ENCODE measurements around the gene ST7L. TPM values are rescaled to one million over a fixed set of nuclear protein-coding genes. Genes with fewer than 3 reads are reported as not detected.

ST7L gene
- total RNA-seq, 2 donors from 2014 or later = 10.5 to 14.5 TPM

DNA sequence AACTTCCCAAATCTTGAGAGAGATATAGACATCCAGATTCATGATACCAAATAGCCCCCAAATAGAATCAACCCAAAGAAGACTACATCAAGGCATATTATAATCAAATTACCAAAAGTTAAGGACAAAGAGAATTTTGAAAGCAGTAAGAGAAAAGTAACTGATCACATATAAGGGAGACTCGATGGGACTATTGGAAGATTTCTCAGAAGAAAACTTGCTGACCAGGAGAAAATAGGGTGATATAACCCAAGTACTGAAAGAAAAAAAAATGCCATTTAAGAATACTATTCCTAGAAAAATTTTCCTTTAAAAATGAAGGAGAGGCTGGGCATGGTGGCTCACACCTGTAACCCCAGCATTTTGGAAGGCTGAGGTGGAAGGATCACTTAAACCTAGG lies 140.6 kb downstream of the ST7L start:
- H3K27me3 ChIP-seq = no peaks in the 10 kb centered on the region
- no peaks in the 10 kb centered on the region for H3K4me1 ChIP-seq
- no peak overlapping the region for H3K4me3 ChIP-seq
- TF ChIP-seq, protein P1, sequence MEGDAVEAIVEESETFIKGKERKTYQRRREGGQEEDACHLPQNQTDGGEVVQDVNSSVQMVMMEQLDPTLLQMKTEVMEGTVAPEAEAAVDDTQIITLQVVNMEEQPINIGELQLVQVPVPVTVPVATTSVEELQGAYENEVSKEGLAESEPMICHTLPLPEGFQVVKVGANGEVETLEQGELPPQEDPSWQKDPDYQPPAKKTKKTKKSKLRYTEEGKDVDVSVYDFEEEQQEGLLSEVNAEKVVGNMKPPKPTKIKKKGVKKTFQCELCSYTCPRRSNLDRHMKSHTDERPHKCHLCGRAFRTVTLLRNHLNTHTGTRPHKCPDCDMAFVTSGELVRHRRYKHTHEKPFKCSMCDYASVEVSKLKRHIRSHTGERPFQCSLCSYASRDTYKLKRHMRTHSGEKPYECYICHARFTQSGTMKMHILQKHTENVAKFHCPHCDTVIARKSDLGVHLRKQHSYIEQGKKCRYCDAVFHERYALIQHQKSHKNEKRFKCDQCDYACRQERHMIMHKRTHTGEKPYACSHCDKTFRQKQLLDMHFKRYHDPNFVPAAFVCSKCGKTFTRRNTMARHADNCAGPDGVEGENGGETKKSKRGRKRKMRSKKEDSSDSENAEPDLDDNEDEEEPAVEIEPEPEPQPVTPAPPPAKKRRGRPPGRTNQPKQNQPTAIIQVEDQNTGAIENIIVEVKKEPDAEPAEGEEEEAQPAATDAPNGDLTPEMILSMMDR (IDR thresholded peaks at IDR 0.05) = no peak
- no peaks in the 10 kb centered on the region for H3K36me3 ChIP-seq
- H3K27ac ChIP-seq = no peak overlapping the region
- H3K9me3 ChIP-seq = peaks cover 4 to 17% of the 10 kb centered on the region in 2 donors
- DNase-seq (ENCODE audit: low spot score) = no peak

DNA sequence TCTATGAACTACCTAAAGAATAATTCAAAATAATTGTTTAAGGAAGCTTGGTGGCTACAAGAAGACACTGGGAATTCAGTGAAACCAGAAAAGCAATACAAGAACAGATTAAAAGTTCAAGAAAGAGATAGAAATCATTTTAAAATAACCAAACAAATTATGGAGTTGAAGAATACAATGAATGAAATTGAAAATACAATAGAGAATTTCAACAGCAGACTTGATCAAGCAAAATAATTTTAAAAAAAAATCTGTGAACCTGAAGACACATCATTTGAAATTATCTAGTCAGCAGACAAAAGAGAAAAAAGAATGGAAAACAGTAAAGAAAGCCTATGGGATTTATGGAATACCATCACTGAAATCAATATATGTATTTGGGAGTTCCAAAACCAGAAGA lies 141.4 kb downstream of the ST7L start:
- H3K27me3 ChIP-seq = no peaks in the 10 kb centered on the region
- peaks cover 4 to 17% of the 10 kb centered on the region in 2 donors for H3K9me3 ChIP-seq
- no peaks in the 10 kb centered on the region for H3K4me1 ChIP-seq
- no peak for DNase-seq (ENCODE audit: low spot score)
- TF ChIP-seq, protein P1 (IDR thresholded peaks at IDR 0.05) = no peak
- H3K27ac ChIP-seq = no peak overlapping the region
- no peak overlapping the region for H3K4me3 ChIP-seq
- H3K36me3 ChIP-seq = no peaks in the 10 kb centered on the region

Other genes starting within 250 kb of the ST7L start
- gene CTTNBP2NL, start 222.9 kb downstream of the ST7L start, total RNA-seq = 10 to 100 TPM; 10.2 to 13.4 TPM
- 10 to 100 TPM in 1 of 2 donors, 1 to 10 TPM in 1; 4.8 to 18.6 TPM for gene WNT2B, start 110.2 kb downstream of the ST7L start, total RNA-seq
- 10 to 100 TPM; 29.0 to 46.0 TPM for gene CAPZA1, start 691 bp upstream of the ST7L start, total RNA-seq
- 10 to 100 TPM; 10.5 to 11.4 TPM for gene MOV10, start 55.5 kb upstream of the ST7L start, total RNA-seq
- gene RHOC, start 88.0 kb upstream of the ST7L start, total RNA-seq = 100 to 1,000 TPM; 190 to 330 TPM
- gene PPM1J, start 96.2 kb upstream of the ST7L start, total RNA-seq = 1 to 10 TPM; 5.5 to 7.9 TPM